ENCODE measurements around the gene LPGAT1.

GRCh38 chr1:211775170-211775569, 55.4 kb downstream of the LPGAT1 start:
- no peak for TF ChIP-seq CTCF (IDR thresholded peaks at IDR 0.05)
- TF ChIP-seq POLR2A (IDR thresholded peaks at IDR 0.05) = no peak
- TF ChIP-seq POLR2AphosphoS5 (IDR thresholded peaks at IDR 0.05) = no peak
- no peak for TF ChIP-seq EP300 (IDR thresholded peaks at IDR 0.05)
